Caco-2 (cell line): ENCODE measurements around the gene UBE2D1. TPM values are rescaled to one million over a fixed set of nuclear protein-coding genes. Genes with fewer than 3 reads are reported as not detected.

Experiments
- BruUV-seq: library from RNA; stranded (reverse); fragments of 400-500 nt; replicated peaks from 2 replicates; lab custom pipeline; 2021; lab: Mats Ljungman, UMichigan
- CTCF ChIA-PET: fragments of 300-600 bp; sonication (Branson Sonifier 250); formaldehyde crosslinking; loops from one replicate; lab custom pipeline; 2022; ENCODE audit warnings: antibody characterized with exemption; lab: Charles Lee
- POLR2A ChIA-PET: fragments of 300-600 bp; sonication (Branson Sonifier 250); formaldehyde crosslinking; loops from one replicate; lab custom pipeline; 2022; ENCODE audit warnings: antibody characterized with exemption; lab: Charles Lee
- DNase-seq, 2 experiments: peaks; one replicate each; pipeline versions ENCODE4 v3.0.0 to v3.0.0-alpha.2; 2020 to 2022
- H3K27me3 ChIP-seq: replicated peaks from 2 replicates; pipeline ENCODE4 v1.6.0; 2011; ENCODE audit warnings: low read length; ENCODE audit not compliant: control insufficient read depth, insufficient read depth
- H3K36me3 ChIP-seq: 2 replicates; pipeline ENCODE4 v1.5.1; 2011; ENCODE audit warnings: low read length; ENCODE audit not compliant: control insufficient read depth, insufficient read depth
- H3K4me1 ChIP-seq: fragments of 250-450 bp; sonication (Bioruptor Pico); 2 replicates; pipeline ENCODE4 v1.5.1; 2020; ENCODE audit warnings: mild to moderate bottlenecking
- H3K4me3 ChIP-seq: 2 replicates; pipeline ENCODE4 v1.5.1; 2011; ENCODE audit warnings: low read depth, mild to moderate bottlenecking, control low read depth, low read length
- H3K9me3 ChIP-seq: fragments of 250-450 bp; sonication (Bioruptor Pico); 2 replicates; pipeline ENCODE4 v1.5.1; 2020; ENCODE audit warnings: mild to moderate bottlenecking, moderate library complexity
- H3K27ac Mint-ChIP-seq: one replicate; pipeline ENCODE4 v1.8.0; 2022; ENCODE audit warnings: mixed read lengths; ENCODE audit not compliant: unreplicated experiment
- H3K27me3 Mint-ChIP-seq: one replicate; pipeline ENCODE4 v1.8.0; 2022; ENCODE audit warnings: mixed read lengths; ENCODE audit not compliant: insufficient read depth, unreplicated experiment
- H3K36me3 Mint-ChIP-seq: one replicate; pipeline ENCODE4 v1.8.0; 2022; ENCODE audit warnings: mild to moderate bottlenecking, mixed read lengths; ENCODE audit not compliant: insufficient read depth, unreplicated experiment
- H3K4me1 Mint-ChIP-seq: one replicate; pipeline ENCODE4 v1.8.0; 2022; ENCODE audit warnings: low read depth, mixed read lengths; ENCODE audit not compliant: unreplicated experiment
- H3K4me3 Mint-ChIP-seq: one replicate; pipeline ENCODE4 v1.8.0; 2022; ENCODE audit warnings: mild to moderate bottlenecking, moderate library complexity, mixed read lengths; ENCODE audit not compliant: unreplicated experiment
- H3K9me3 Mint-ChIP-seq: one replicate; pipeline ENCODE4 v1.8.0; 2022; ENCODE audit warnings: mixed read lengths; ENCODE audit not compliant: unreplicated experiment
- intact Hi-C: fragments of 100-400 bp; cut with micrococcal nuclease; formaldehyde crosslinking; loops from one replicate; pipeline ENCODE4 v1.10.0; 2022; ENCODE audit not compliant: unreplicated experiment
- total RNA-seq: library from RNA; stranded (reverse); gene quantifications from 2 replicates; pipeline ENCODE4 v1.2.3, GENCODE V29; 2022
- TF ChIP-seq, protein P1 (sequence below), 2 experiments: fragments of 200-600 bp in 1 of 2; IDR thresholded peaks; 1 replicate in 1 of 2; 2 replicates in 1 of 2; pipeline versions ENCODE4 v1.5.1 to v1.8.0; 2011 to 2022; ENCODE audit warnings: antibody characterized with exemption in 1 of 2, control low read depth in 1 of 2, inconsistent platforms in 1 of 2, low read depth in 1 of 2, low read length in 1 of 2, mild to moderate bottlenecking in 1 of 2, moderate library complexity in 1 of 2; ENCODE audit not compliant: insufficient read depth in 1 of 2, severe bottlenecking in 1 of 2, unreplicated experiment in 1 of 2

Gene UBE2D1
- total RNA-seq, 1 experiment from 2014 or later = 39.7 TPM

GRCh38 chr10:58335306-58336005, 650 bp downstream of the UBE2D1 start:
- peaks cover 8% of the 10 kb centered on the region for H3K4me1 ChIP-seq
- peaks cover 8% of the 10 kb centered on the region for H3K27me3 Mint-ChIP-seq
- ChIA-PET CTCF (interaction anchor here (0.6 to 1.0 kb wide), 3 partner anchors 12 to 79 kb away, joined by 3 to 5 read pairs (median 3); no protein-coding TSS in a partner anchor), POLR2A (interaction anchor here (0.8 kb wide), 1 partner anchor 67 kb away, joined by 3 read pairs; the partner anchor contains the start of gene CISD1)
- H3K27ac Mint-ChIP-seq = peak overlapping the region; percentile 84
- DNase-seq = peak; percentile 46 to 61
- H3K9me3 Mint-ChIP-seq = no peaks in the 10 kb centered on the region
- peaks cover 6% of the 10 kb centered on the region for H3K36me3 Mint-ChIP-seq
- peaks cover 16% of the 10 kb centered on the region for H3K4me1 Mint-ChIP-seq
- TF ChIP-seq, protein P1, sequence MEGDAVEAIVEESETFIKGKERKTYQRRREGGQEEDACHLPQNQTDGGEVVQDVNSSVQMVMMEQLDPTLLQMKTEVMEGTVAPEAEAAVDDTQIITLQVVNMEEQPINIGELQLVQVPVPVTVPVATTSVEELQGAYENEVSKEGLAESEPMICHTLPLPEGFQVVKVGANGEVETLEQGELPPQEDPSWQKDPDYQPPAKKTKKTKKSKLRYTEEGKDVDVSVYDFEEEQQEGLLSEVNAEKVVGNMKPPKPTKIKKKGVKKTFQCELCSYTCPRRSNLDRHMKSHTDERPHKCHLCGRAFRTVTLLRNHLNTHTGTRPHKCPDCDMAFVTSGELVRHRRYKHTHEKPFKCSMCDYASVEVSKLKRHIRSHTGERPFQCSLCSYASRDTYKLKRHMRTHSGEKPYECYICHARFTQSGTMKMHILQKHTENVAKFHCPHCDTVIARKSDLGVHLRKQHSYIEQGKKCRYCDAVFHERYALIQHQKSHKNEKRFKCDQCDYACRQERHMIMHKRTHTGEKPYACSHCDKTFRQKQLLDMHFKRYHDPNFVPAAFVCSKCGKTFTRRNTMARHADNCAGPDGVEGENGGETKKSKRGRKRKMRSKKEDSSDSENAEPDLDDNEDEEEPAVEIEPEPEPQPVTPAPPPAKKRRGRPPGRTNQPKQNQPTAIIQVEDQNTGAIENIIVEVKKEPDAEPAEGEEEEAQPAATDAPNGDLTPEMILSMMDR (IDR thresholded peaks at IDR 0.05; ENCODE audit: insufficient read depth in 1 of 2, low read depth in 1 of 2, low read length in 1 of 2, severe bottlenecking in 1 of 2, unreplicated experiment in 1 of 2) = no peak
- peak overlapping the region; percentile 84 for H3K4me3 Mint-ChIP-seq
- H3K9me3 ChIP-seq = no peaks in the 10 kb centered on the region
- no peaks in the 10 kb centered on the region; the same call in 1 of the 2 replicates for H3K27me3 ChIP-seq
- H3K36me3 ChIP-seq = no peaks in the 10 kb centered on the region
- no TSS peak for BruUV-seq
- peak overlapping the region; percentile 83 for H3K4me3 ChIP-seq
- intact Hi-C loops = loop anchor here (1.0 kb wide), 1 partner anchor 36 kb away; no protein-coding TSS in a partner anchor

- Mint-ChIP-seq H3K4me3 (peak overlapping the region; percentile 84), H3K27me3 (peaks cover 8% of the 10 kb centered on the region), H3K9me3 (no peaks in the 10 kb centered on the region), H3K36me3 (peaks cover 6% of the 10 kb centered on the region), H3K27ac (no peak overlapping the region), H3K4me1 (peaks cover 16% of the 10 kb centered on the region)
- Histone ChIP-seq H3K4me1 (peaks cover 8% of the 10 kb centered on the region), H3K9me3 (no peaks in the 10 kb centered on the region), H3K4me3 (peak overlapping the region; percentile 83), H3K36me3 (no peaks in the 10 kb centered on the region), H3K27me3 (no peaks in the 10 kb centered on the region)
- intact Hi-C loops = no loop called here
- CTCF ChIA-PET = interaction anchor here (1.0 kb wide), 1 partner anchor 12 kb away, joined by 5 read pairs; no protein-coding TSS in a partner anchor
- no peak for DNase-seq
- TF ChIP-seq, protein P1 (IDR thresholded peaks at IDR 0.05; ENCODE audit: insufficient read depth in 1 of 2, low read depth in 1 of 2, low read length in 1 of 2, severe bottlenecking in 1 of 2, unreplicated experiment in 1 of 2) = no peak
- BruUV-seq = no TSS peak
- POLR2A ChIA-PET = no interaction called here
Measured at GRCh38 chr10:58336242-58336641, 1.4 kb downstream of the UBE2D1 start.

DNA sequence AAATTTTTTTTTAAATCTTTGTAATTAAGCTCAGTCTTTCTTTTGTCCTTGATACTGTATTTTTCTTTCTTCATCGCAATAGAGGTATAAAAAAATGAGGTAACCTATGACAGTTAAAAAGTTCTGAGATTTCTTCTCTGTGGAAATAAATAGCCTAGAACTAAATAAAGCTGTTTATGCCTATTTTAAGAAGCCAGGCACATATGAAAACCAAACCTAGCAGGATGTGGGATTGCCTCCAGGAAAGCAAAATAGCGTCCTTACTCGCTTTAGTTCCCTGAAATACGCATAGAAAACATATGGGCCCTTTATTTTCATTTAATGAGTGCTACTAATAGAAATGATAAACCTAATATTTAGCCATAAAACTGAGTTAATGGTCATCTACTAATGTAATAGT, 6.6 kb downstream of the UBE2D1 start:
- peaks cover 6% of the 10 kb centered on the region for H3K4me1 Mint-ChIP-seq
- Histone ChIP-seq H3K9me3 (no peaks in the 10 kb centered on the region), H3K4me1 (peaks cover under 1% of the 10 kb centered on the region; the same call in 1 of the 2 replicates), H3K4me3 (no peak overlapping the region), H3K27me3 (no peaks in the 10 kb centered on the region), H3K36me3 (no peaks in the 10 kb centered on the region)
- TF ChIP-seq, protein P1 (IDR thresholded peaks at IDR 0.05; ENCODE audit: insufficient read depth in 1 of 2, low read depth in 1 of 2, low read length in 1 of 2, severe bottlenecking in 1 of 2, unreplicated experiment in 1 of 2) = no peak
- H3K4me3 Mint-ChIP-seq = no peak overlapping the region
- POLR2A ChIA-PET = no interaction called here
- CTCF ChIA-PET = no interaction called here
- intact Hi-C loops = no loop called here
- H3K36me3 Mint-ChIP-seq = no peaks in the 10 kb centered on the region
- H3K9me3 Mint-ChIP-seq = peaks cover 10% of the 10 kb centered on the region
- H3K27me3 Mint-ChIP-seq = no peaks in the 10 kb centered on the region
- no peak overlapping the region for H3K27ac Mint-ChIP-seq
- no peak for DNase-seq
- BruUV-seq = no TSS peak
